Adrenal gland (tissue), 12 donors: ENCODE data around the gene GTSE1. TPM values are rescaled to one million over a fixed set of nuclear protein-coding genes. Genes with fewer than 3 reads are reported as not detected.

Source experiments
- DNase-seq, 7 donors: peaks; one replicate each; pipeline ENCODE4 v3.0.0-alpha.2; 2019 to 2020
- H3K27ac ChIP-seq, 5 donors: fragments of 200-600 bp; sonication (generic) in 4 of 5; 1 replicate in 3 of 5; 2 replicates in 2 of 5; pipeline versions ENCODE4 v1.5.1 to v1.8.0; 2016 to 2020; ENCODE audit warnings: mild to moderate bottlenecking in 1 of 5
- H3K27me3 ChIP-seq: fragments of 200-600 bp; 2 replicates; pipeline ENCODE4 v1.8.0; 2021
- H3K36me3 ChIP-seq, 2 donors: fragments of 200-600 bp; replicated peaks in 1 of 2; 1 replicate in 1 of 2; 2 replicates in 1 of 2; pipeline versions ENCODE4 v1.5.1 to v1.8.0; 2018 to 2022
- H3K4me1 ChIP-seq, 2 donors: fragments of 200-600 bp; replicated peaks in 1 of 2; 1 replicate in 1 of 2; 2 replicates in 1 of 2; pipeline versions ENCODE4 v1.5.1 to v1.8.0; 2018 to 2021
- H3K4me3 ChIP-seq, 4 donors: fragments of 200-600 bp; sonication (generic) in 3 of 4; one replicate each; pipeline ENCODE4 v1.5.1; 2016 to 2018
- H3K9me3 ChIP-seq, 3 donors: fragments of 200-600 bp; sonication (generic) in 1 of 3; replicated peaks in 1 of 3; 1 replicate in 2 of 3; 2 replicates in 1 of 3; pipeline versions ENCODE4 v1.5.1 to v1.8.0; 2016 to 2021
- CTCF ChIP-seq, 6 experiments: fragments of 450-650 bp in 4 of 6; fragments of 200-600 bp in 2 of 6; sonication (generic) in 1 of 6; IDR thresholded peaks; 1 replicate in 5 of 6; 2 replicates in 1 of 6; pipeline versions ENCODE4 v1.5.1 to v1.8.0; 2016 to 2021; ENCODE audit warnings: antibody characterized with exemption in 6 of 6, mild to moderate bottlenecking in 2 of 6, moderate library complexity in 1 of 6
- POLR2A ChIP-seq, 2 donors: fragments of 450-650 bp; IDR thresholded peaks; one replicate each; pipeline ENCODE4 v1.6.1; 2017; ENCODE audit warnings: antibody characterized with exemption in 2 of 2, mild to moderate bottlenecking in 2 of 2, moderate library complexity in 1 of 2
- WGBS, 4 donors: extraction: QIAGEN DNeasy Blood & Tissue Kit in 2 of 4; methylation state at CpG; one replicate each; pipeline versions ENCODE4 v1.1.5 to v1.1.7; 2013 to 2017; 5-methylcytosine and 5-hydroxymethylcytosine counted together
- intact Hi-C, 2 donors: fragments of 100-400 bp; cut with DNase I; formaldehyde crosslinking; loops; one replicate each; pipeline versions ENCODE4 v1.14.1 to v1.15.0; 2022 to 2023
- polyA plus RNA-seq, 3 donors: library from polyadenylated mRNA; stranded (reverse); fragments of 200-250 nt in 2 of 3; fragments of 350-450 nt in 1 of 3; fragmentation: Illumina TruSeq in 1 of 3; extraction: RNeasy Lipid Tissue Mini Kit (QIAGEN cat#74804) in 1 of 3; gene quantifications; one replicate each; pipeline ENCODE4 v1.2.3, GENCODE V29; 2013 to 2014
- total RNA-seq, 9 donors: library from RNA; depleted of rRNA in 4 of 9; stranded (reverse); fragments of >200 nt in 4 of 9; fragments of 120-200 nt in 1 of 9; fragmentation: NEBNext Ultra II Directional in 1 of 9; extraction: Animal tissue kit (Norgen Biotek cat#: 25700) in 1 of 9; gene quantifications; one replicate each; pipeline versions ENCODE4 v1.1.0 to v1.2.4, GENCODE V29; 2013 to 2023
- donor health status: healthy with polysubstance abuse.
- donor health status: Bipolar disorder and iron deficiency.
- donor health status: DM: yes; HTN: yes; CAD: no.
- donor health status: DM: no; HTN: no; CAD: no.
- donor health status: DM: no; HTN: no; CAD: no.
- donor health status: DM: yes; HTN: yes; CAD: no.

The GTSE1 gene
- total and polyA plus RNA-seq, 12 donors, result 0.06 to 5.7 (median 1.0) TPM

GRCh38 chr22:46358766-46359165 lies 62.1 kb downstream of the GTSE1 start:
- no peaks in the 10 kb centered on the region for H3K9me3 ChIP-seq
- WGBS, 4 donors, result 88 to 95% (median 90%) methylated on average over 6 of the region's 6 CpGs
- no peaks in the 10 kb centered on the region for H3K27me3 ChIP-seq
- no peak overlapping the region for H3K27ac ChIP-seq
- TF ChIP-seq POLR2A (IDR thresholded peaks at IDR 0.05), result no peak
- TF ChIP-seq CTCF (IDR thresholded peaks at IDR 0.05), result no peak
- peaks cover 0 to 28% of the 10 kb centered on the region in 2 donors for H3K36me3 ChIP-seq
- no peak overlapping the region for H3K4me3 ChIP-seq
- DNase-seq, result no peak
- intact Hi-C loops, result loop anchor here (5.0 to 10.0 kb wide), 2 partner anchors 184 to 306 kb away; no protein-coding TSS in a partner anchor
- H3K4me1 ChIP-seq, result peaks cover 0 to 6% of the 10 kb centered on the region in 2 donors

GRCh38 chr22:46359362-46359761 lies 62.7 kb downstream of the GTSE1 start:
- intact Hi-C loops, result loop anchor here (5.0 to 10.0 kb wide), 2 partner anchors 183 to 305 kb away; no protein-coding TSS in a partner anchor
- no peak overlapping the region for H3K27ac ChIP-seq
- 91 to 100% (median 95%) methylated on average over 1 to 14 of the region's 14 CpGs for WGBS, 4 donors
- H3K36me3 ChIP-seq, result peaks cover 0 to 22% of the 10 kb centered on the region in 2 donors
- H3K27me3 ChIP-seq, result no peaks in the 10 kb centered on the region
- no peaks in the 10 kb centered on the region for H3K9me3 ChIP-seq
- no peak overlapping the region for H3K4me3 ChIP-seq
- H3K4me1 ChIP-seq, result peaks cover 0 to under 1% of the 10 kb centered on the region in 2 donors
- DNase-seq, result no peak
- TF ChIP-seq POLR2A (IDR thresholded peaks at IDR 0.05) (no peak), CTCF (IDR thresholded peaks at IDR 0.05) (no peak)

- intact Hi-C loops, result no loop called here
- DNase-seq, result no peak
- peaks cover 0 to 21% of the 10 kb centered on the region in 2 donors for H3K36me3 ChIP-seq
Observed at GRCh38 chr22:46360097-46360496, 63.4 kb downstream of the GTSE1 start.

GRCh38 chr22:46360891-46361290 lies 64.2 kb downstream of the GTSE1 start:
- no peak for DNase-seq
- intact Hi-C loops, result no loop called here
- H3K4me3 ChIP-seq, result no peak overlapping the region
- 84 to 93% (median 91%) methylated on average over 10 of the region's 10 CpGs for WGBS, 4 donors
- H3K4me1 ChIP-seq, result no peaks in the 10 kb centered on the region
- TF ChIP-seq CTCF (IDR thresholded peaks at IDR 0.05), result no peak
- no peak for TF ChIP-seq POLR2A (IDR thresholded peaks at IDR 0.05)
- no peak overlapping the region for H3K27ac ChIP-seq
- H3K9me3 ChIP-seq, result no peaks in the 10 kb centered on the region
- peaks cover 0 to 16% of the 10 kb centered on the region in 2 donors for H3K36me3 ChIP-seq
- no peaks in the 10 kb centered on the region for H3K27me3 ChIP-seq

More at GRCh38 chr22:46360097-46360496, 63.4 kb downstream of the GTSE1 start:
- Histone ChIP-seq H3K27me3 (no peaks in the 10 kb centered on the region), H3K27ac (no peak overlapping the region), H3K4me1 (no peaks in the 10 kb centered on the region), H3K4me3 (no peak overlapping the region), H3K9me3 (no peaks in the 10 kb centered on the region)
- TF ChIP-seq POLR2A (IDR thresholded peaks at IDR 0.05) (no peak), CTCF (IDR thresholded peaks at IDR 0.05) (no peak)
- 62 to 86% (median 77%) methylated on average over 5 of the region's 5 CpGs for WGBS, 4 donors
